GM20000 (cell line): ENCODE measurements around the gene CLMN.

Source experiments
- DNase-seq: peaks from one replicate; pipeline ENCODE4 v3.0.0; 2012; ENCODE audit warnings: low spot score
- CTCF ChIP-seq: IDR thresholded peaks from 2 replicates; pipeline ENCODE4 v1.5.1; 2012; ENCODE audit warnings: mild to moderate bottlenecking, control low read depth; ENCODE audit errors: extremely low read depth, missing control alignments

CLMN gene

GRCh38 chr14:95300697-95301526 lies 18.8 kb downstream of the CLMN start:
- TF ChIP-seq CTCF: no peak
- no peak for DNase-seq

DNA sequence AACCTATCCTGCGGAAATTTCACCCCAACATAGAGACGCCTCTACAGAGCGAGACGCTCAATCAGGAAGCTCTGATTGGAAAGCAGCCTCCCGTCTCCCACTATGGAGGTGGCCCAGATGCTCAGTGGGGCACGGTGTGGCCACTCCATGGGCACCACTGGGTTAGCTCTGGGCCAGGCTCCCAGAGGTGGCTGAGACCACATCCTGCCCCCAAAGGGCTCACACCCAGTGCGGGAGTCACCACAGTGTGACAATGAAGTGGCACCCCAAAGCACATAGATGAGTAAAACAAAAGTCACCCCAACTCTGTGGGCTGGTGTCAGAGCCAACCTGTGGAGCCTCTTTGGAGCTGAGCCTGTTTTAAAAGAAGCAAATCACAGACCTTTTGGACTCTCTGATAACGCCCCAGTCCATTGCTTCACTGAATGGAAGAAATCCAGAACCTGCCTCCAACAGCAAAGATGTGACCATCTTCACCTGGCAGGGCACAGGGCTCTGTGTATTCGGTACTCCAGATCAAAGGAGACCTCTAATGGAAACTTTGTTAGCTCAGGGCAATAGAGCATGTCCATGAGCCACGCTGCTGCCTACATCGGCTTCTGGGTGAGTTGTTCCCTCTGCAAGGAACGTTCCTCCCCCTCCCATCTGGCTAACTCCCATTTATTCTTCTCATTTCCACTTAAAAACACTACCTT lies 19.6 kb downstream of the CLMN start:
- TF ChIP-seq CTCF: no peak
- no peak for DNase-seq

GRCh38 chr14:95299271-95299670 lies 20.4 kb downstream of the CLMN start:
- TF ChIP-seq CTCF: no peak
- no peak for DNase-seq

- DNase-seq: no peak
- no peak for TF ChIP-seq CTCF
Observed at GRCh38 chr14:95297832-95298231, 21.9 kb downstream of the CLMN start.

DNA sequence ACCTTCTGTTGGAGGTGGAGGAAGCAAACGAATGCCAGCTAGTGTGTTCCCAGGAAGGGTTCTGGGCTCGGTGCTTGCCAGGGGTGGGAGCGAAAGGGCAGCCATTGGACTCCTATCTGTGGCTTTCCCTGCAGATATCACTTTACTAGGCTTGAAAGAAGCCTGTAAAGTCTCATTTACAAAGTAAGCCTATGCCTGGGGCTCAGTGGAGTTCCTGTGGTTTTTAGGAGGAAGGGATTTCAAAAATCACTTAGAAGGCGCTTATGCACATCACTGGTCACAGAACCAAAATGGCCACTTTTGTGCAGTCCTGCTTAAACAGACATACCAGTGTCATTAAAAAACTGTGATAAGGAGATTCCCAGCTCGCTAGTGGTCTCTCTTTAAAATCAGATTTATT lies 22.7 kb downstream of the CLMN start:
- no peak for DNase-seq
- TF ChIP-seq CTCF: no peak

GRCh38 chr14:95295600-95296376 lies 23.9 kb downstream of the CLMN start:
- no peak for TF ChIP-seq CTCF
- DNase-seq: no peak
